H1 (cell line): ENCODE results near the gene PSMB11. TPM values are rescaled to one million over a fixed set of nuclear protein-coding genes. Genes with fewer than 3 reads are reported as not detected.

Experiments used
- polyA plus RNA-seq, 7 experiments: library from polyadenylated mRNA; depleted of rRNA in 3 of 7; stranded (reverse) in 5 of 7; unstranded in 2 of 7; fragments of >200 nt in 5 of 7; fragments of 200-250 nt in 2 of 7; gene quantifications; 1 replicate in 5 of 7; 2 replicates in 1 of 7; 4 replicates in 1 of 7; pipeline versions ENCODE4 v1.2.1 to v1.2.3, GENCODE V29; 2011 to 2013; ENCODE audit warnings: missing spikeins in 2 of 7, mixed read lengths in 2 of 7
- total RNA-seq: library from RNA; stranded (reverse); fragmentation: NEBNext Ultra II Directional; extraction: Animal tissue kit (Norgen Biotek cat#: 25700); gene quantifications from 2 replicates; pipeline ENCODE4 v1.2.1, GENCODE V29; 2021
- TF ChIP-seq, protein P1 (sequence below): fragments of 300-600 bp; sonication (generic); IDR thresholded peaks from 2 replicates; pipeline ENCODE4 v1.7.1; 2012; ENCODE audit warnings: low read length, moderate library complexity, mild to moderate bottlenecking, inconsistent platforms; ENCODE audit not compliant: insufficient replicate concordance
- TF ChIP-seq, protein P2 (sequence below): IDR thresholded peaks from 2 replicates; pipeline ENCODE4 v1.6.1; 2012; ENCODE audit warnings: low read length, inconsistent platforms

PSMB11 gene
- total and polyA plus RNA-seq, 2 of the 8 experiments (the other 6 are each of a cell fraction or from before 2014, with no cell fraction given): not detected

GRCh38 chr14:23040100-23040499 lies 1.9 kb upstream of the PSMB11 start (continued):
- TF ChIP-seq, protein P1, sequence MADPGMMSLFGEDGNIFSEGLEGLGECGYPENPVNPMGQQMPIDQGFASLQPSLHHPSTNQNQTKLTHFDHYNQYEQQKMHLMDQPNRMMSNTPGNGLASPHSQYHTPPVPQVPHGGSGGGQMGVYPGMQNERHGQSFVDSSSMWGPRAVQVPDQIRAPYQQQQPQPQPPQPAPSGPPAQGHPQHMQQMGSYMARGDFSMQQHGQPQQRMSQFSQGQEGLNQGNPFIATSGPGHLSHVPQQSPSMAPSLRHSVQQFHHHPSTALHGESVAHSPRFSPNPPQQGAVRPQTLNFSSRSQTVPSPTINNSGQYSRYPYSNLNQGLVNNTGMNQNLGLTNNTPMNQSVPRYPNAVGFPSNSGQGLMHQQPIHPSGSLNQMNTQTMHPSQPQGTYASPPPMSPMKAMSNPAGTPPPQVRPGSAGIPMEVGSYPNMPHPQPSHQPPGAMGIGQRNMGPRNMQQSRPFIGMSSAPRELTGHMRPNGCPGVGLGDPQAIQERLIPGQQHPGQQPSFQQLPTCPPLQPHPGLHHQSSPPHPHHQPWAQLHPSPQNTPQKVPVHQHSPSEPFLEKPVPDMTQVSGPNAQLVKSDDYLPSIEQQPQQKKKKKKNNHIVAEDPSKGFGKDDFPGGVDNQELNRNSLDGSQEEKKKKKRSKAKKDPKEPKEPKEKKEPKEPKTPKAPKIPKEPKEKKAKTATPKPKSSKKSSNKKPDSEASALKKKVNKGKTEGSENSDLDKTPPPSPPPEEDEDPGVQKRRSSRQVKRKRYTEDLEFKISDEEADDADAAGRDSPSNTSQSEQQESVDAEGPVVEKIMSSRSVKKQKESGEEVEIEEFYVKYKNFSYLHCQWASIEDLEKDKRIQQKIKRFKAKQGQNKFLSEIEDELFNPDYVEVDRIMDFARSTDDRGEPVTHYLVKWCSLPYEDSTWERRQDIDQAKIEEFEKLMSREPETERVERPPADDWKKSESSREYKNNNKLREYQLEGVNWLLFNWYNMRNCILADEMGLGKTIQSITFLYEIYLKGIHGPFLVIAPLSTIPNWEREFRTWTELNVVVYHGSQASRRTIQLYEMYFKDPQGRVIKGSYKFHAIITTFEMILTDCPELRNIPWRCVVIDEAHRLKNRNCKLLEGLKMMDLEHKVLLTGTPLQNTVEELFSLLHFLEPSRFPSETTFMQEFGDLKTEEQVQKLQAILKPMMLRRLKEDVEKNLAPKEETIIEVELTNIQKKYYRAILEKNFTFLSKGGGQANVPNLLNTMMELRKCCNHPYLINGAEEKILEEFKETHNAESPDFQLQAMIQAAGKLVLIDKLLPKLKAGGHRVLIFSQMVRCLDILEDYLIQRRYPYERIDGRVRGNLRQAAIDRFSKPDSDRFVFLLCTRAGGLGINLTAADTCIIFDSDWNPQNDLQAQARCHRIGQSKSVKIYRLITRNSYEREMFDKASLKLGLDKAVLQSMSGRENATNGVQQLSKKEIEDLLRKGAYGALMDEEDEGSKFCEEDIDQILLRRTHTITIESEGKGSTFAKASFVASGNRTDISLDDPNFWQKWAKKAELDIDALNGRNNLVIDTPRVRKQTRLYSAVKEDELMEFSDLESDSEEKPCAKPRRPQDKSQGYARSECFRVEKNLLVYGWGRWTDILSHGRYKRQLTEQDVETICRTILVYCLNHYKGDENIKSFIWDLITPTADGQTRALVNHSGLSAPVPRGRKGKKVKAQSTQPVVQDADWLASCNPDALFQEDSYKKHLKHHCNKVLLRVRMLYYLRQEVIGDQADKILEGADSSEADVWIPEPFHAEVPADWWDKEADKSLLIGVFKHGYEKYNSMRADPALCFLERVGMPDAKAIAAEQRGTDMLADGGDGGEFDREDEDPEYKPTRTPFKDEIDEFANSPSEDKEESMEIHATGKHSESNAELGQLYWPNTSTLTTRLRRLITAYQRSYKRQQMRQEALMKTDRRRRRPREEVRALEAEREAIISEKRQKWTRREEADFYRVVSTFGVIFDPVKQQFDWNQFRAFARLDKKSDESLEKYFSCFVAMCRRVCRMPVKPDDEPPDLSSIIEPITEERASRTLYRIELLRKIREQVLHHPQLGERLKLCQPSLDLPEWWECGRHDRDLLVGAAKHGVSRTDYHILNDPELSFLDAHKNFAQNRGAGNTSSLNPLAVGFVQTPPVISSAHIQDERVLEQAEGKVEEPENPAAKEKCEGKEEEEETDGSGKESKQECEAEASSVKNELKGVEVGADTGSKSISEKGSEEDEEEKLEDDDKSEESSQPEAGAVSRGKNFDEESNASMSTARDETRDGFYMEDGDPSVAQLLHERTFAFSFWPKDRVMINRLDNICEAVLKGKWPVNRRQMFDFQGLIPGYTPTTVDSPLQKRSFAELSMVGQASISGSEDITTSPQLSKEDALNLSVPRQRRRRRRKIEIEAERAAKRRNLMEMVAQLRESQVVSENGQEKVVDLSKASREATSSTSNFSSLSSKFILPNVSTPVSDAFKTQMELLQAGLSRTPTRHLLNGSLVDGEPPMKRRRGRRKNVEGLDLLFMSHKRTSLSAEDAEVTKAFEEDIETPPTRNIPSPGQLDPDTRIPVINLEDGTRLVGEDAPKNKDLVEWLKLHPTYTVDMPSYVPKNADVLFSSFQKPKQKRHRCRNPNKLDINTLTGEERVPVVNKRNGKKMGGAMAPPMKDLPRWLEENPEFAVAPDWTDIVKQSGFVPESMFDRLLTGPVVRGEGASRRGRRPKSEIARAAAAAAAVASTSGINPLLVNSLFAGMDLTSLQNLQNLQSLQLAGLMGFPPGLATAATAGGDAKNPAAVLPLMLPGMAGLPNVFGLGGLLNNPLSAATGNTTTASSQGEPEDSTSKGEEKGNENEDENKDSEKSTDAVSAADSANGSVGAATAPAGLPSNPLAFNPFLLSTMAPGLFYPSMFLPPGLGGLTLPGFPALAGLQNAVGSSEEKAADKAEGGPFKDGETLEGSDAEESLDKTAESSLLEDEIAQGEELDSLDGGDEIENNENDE: no peak
- TF ChIP-seq, protein P2, sequence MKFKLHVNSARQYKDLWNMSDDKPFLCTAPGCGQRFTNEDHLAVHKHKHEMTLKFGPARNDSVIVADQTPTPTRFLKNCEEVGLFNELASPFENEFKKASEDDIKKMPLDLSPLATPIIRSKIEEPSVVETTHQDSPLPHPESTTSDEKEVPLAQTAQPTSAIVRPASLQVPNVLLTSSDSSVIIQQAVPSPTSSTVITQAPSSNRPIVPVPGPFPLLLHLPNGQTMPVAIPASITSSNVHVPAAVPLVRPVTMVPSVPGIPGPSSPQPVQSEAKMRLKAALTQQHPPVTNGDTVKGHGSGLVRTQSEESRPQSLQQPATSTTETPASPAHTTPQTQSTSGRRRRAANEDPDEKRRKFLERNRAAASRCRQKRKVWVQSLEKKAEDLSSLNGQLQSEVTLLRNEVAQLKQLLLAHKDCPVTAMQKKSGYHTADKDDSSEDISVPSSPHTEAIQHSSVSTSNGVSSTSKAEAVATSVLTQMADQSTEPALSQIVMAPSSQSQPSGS: no peak
- TF ChIP-seq, all 59 proteins: peak for 0
